ENCODE data around the gene PPM1F. TPM values are rescaled to one million over a fixed set of nuclear protein-coding genes. Genes with fewer than 3 reads are reported as not detected.

The PPM1F gene
- polyA plus RNA-seq, 1 donor from 2014 or later = 28.3 TPM

DNA sequence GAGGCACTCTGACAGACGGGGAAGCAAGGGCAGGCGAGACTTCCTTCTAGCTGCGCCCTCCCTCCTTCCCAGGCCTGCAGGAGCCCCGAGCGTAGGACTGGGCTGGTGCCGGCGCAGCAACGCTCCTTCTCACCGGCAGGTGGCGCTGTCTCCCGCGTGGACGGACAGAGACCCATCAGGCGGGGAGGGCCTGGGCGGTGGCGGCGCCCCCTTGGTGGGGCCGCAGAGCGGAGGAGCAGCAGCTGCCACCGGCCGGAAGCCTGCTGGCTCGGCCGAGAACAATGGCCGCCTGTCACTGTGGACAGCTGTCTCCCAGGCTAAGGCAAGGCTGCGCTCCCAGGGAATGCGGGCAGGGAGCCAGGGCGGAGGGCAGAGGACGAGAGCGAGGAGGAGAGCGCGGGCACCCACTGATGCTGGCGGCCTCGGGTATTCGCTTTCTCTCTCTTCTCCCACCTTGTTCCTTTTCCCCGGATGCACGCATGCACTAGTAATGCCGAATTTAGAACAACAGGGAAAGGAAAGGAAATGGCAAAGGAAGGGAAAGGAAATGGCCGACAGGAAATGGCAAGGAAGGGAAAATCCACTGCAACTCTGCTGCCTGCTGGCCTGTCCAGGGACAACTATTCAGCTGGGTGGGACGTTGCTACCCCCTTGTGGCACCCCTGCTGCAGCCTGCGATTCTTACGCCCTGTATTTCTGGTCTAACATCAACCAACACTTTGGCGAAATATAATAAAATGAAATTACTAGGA, 14.4 kb downstream of the PPM1F start:
- peak overlapping the region; percentile 88 for H3K9ac ChIP-seq (ENCODE audit: low read length)
- peak overlapping the region; percentile 93 for H2AFZ ChIP-seq (ENCODE audit: low read depth, low read length)
- H3K27me3 ChIP-seq (ENCODE audit: insufficient read depth, low read depth, low read length) = no peaks in the 10 kb centered on the region
- H4K20me1 ChIP-seq (ENCODE audit: insufficient read depth) = no peaks in the 10 kb centered on the region
- H3F3A ChIP-seq (ENCODE audit: insufficient read depth, low read length, poor library complexity, severe bottlenecking) = no peaks in the 10 kb centered on the region
- peak; percentile 77 for TF ChIP-seq SMC3 (conservative IDR thresholded peaks at IDR 0.05; ENCODE audit: poor library complexity)
- TF ChIP-seq EP300 (conservative IDR thresholded peaks at IDR 0.05; ENCODE audit: poor library complexity, severe bottlenecking) = peak; percentile 62
- TF ChIP-seq TAF1 (IDR thresholded peaks at IDR 0.05; ENCODE audit: low read depth) = peak; percentile 76
- TF ChIP-seq EZH2 (IDR thresholded peaks at IDR 0.05; ENCODE audit: borderline replicate concordance, insufficient read depth, low read length, poor library complexity, severe bottlenecking) = no peak
- TF ChIP-seq MXI1 (conservative IDR thresholded peaks at IDR 0.05; ENCODE audit: poor library complexity, severe bottlenecking) = peak; percentile 76
- TF ChIP-seq, protein P1, sequence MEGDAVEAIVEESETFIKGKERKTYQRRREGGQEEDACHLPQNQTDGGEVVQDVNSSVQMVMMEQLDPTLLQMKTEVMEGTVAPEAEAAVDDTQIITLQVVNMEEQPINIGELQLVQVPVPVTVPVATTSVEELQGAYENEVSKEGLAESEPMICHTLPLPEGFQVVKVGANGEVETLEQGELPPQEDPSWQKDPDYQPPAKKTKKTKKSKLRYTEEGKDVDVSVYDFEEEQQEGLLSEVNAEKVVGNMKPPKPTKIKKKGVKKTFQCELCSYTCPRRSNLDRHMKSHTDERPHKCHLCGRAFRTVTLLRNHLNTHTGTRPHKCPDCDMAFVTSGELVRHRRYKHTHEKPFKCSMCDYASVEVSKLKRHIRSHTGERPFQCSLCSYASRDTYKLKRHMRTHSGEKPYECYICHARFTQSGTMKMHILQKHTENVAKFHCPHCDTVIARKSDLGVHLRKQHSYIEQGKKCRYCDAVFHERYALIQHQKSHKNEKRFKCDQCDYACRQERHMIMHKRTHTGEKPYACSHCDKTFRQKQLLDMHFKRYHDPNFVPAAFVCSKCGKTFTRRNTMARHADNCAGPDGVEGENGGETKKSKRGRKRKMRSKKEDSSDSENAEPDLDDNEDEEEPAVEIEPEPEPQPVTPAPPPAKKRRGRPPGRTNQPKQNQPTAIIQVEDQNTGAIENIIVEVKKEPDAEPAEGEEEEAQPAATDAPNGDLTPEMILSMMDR (IDR thresholded peaks at IDR 0.05; ENCODE audit: poor library complexity, severe bottlenecking) = peak; percentile 99
- peak; percentile 74 for TF ChIP-seq RAD21 (conservative IDR thresholded peaks at IDR 0.05)
- TF ChIP-seq POLR2AphosphoS5 (IDR thresholded peaks at IDR 0.05) = peak; percentile 90
- TF ChIP-seq, protein P2, sequence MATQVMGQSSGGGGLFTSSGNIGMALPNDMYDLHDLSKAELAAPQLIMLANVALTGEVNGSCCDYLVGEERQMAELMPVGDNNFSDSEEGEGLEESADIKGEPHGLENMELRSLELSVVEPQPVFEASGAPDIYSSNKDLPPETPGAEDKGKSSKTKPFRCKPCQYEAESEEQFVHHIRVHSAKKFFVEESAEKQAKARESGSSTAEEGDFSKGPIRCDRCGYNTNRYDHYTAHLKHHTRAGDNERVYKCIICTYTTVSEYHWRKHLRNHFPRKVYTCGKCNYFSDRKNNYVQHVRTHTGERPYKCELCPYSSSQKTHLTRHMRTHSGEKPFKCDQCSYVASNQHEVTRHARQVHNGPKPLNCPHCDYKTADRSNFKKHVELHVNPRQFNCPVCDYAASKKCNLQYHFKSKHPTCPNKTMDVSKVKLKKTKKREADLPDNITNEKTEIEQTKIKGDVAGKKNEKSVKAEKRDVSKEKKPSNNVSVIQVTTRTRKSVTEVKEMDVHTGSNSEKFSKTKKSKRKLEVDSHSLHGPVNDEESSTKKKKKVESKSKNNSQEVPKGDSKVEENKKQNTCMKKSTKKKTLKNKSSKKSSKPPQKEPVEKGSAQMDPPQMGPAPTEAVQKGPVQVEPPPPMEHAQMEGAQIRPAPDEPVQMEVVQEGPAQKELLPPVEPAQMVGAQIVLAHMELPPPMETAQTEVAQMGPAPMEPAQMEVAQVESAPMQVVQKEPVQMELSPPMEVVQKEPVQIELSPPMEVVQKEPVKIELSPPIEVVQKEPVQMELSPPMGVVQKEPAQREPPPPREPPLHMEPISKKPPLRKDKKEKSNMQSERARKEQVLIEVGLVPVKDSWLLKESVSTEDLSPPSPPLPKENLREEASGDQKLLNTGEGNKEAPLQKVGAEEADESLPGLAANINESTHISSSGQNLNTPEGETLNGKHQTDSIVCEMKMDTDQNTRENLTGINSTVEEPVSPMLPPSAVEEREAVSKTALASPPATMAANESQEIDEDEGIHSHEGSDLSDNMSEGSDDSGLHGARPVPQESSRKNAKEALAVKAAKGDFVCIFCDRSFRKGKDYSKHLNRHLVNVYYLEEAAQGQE (IDR thresholded peaks at IDR 0.05; ENCODE audit: borderline replicate concordance) = peak; percentile 69
- peak overlapping the region; percentile 71 for H3K4me3 ChIP-seq (ENCODE audit: low read length)
- no peaks in the 10 kb centered on the region for H3K36me3 ChIP-seq (ENCODE audit: insufficient read depth, low read length)
- H3K9me2 ChIP-seq (ENCODE audit: insufficient read depth, low read length) = no peaks in the 10 kb centered on the region
- no peaks in the 10 kb centered on the region for H3K9me3 ChIP-seq (ENCODE audit: low read length)
- H3K79me2 ChIP-seq (replicated peaks; ENCODE audit: insufficient read depth, low read length) = no peaks in the 10 kb centered on the region
- peak overlapping the region; percentile 65 for H3K4me2 ChIP-seq (ENCODE audit: low read length)
- H3K27ac ChIP-seq (ENCODE audit: low read length) = peak overlapping the region; percentile 96

DNA sequence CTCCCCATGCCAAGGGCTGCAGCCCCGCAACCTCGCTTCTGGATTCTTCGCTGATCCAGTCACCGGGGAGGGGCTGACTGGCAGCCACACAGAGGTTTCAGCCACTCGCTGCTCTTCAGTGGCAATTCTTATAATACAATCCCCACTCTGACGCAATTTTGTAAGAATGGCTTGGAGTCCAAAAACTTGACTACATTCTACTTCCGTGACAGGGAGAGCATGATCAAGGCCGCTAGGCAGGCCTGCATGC, 14.9 kb downstream of the PPM1F start:
- H4K20me1 ChIP-seq (ENCODE audit: insufficient read depth) = no peaks in the 10 kb centered on the region
- H3K27ac ChIP-seq (ENCODE audit: low read length) = peak overlapping the region; percentile 96
- H3K9me3 ChIP-seq (ENCODE audit: low read length) = no peaks in the 10 kb centered on the region
- H3K4me3 ChIP-seq (ENCODE audit: low read length) = peak overlapping the region; percentile 71
- no peaks in the 10 kb centered on the region for H3K9me2 ChIP-seq (ENCODE audit: insufficient read depth, low read length)
- H3K79me2 ChIP-seq (replicated peaks; ENCODE audit: insufficient read depth, low read length) = no peaks in the 10 kb centered on the region
- H3K9ac ChIP-seq (ENCODE audit: low read length) = peak overlapping the region; percentile 88
- H3K36me3 ChIP-seq (ENCODE audit: insufficient read depth, low read length) = no peaks in the 10 kb centered on the region
- H3K4me2 ChIP-seq (ENCODE audit: low read length) = peak overlapping the region; percentile 39
- peak overlapping the region; percentile 93 for H2AFZ ChIP-seq (ENCODE audit: low read depth, low read length)
- no peak for TF ChIP-seq MXI1 (conservative IDR thresholded peaks at IDR 0.05; ENCODE audit: poor library complexity, severe bottlenecking)
- TF ChIP-seq RAD21 (conservative IDR thresholded peaks at IDR 0.05) = no peak
- TF ChIP-seq, protein P2 (IDR thresholded peaks at IDR 0.05; ENCODE audit: borderline replicate concordance) = no peak
- no peak for TF ChIP-seq EZH2 (IDR thresholded peaks at IDR 0.05; ENCODE audit: borderline replicate concordance, insufficient read depth, low read length, poor library complexity, severe bottlenecking)
- TF ChIP-seq, protein P1 (IDR thresholded peaks at IDR 0.05; ENCODE audit: poor library complexity, severe bottlenecking) = no peak
- no peak for TF ChIP-seq TAF1 (IDR thresholded peaks at IDR 0.05; ENCODE audit: low read depth)
- TF ChIP-seq EP300 (conservative IDR thresholded peaks at IDR 0.05; ENCODE audit: poor library complexity, severe bottlenecking) = no peak
- no peaks in the 10 kb centered on the region for H3K27me3 ChIP-seq (ENCODE audit: insufficient read depth, low read depth, low read length)
- H3F3A ChIP-seq (ENCODE audit: insufficient read depth, low read length, poor library complexity, severe bottlenecking) = no peaks in the 10 kb centered on the region

All from neural cell (in vitro differentiated cells).